Transverse colon (tissue), 4 donors: ENCODE measurements around the gene KRTAP5-9.

ENCODE experiments used
- EP300 ChIP-seq: sonication (generic); formaldehyde crosslinking; IDR thresholded peaks from one replicate; pipeline ENCODE4 v1.6.1; 2017; ENCODE audit warnings: antibody characterized with exemption, low read depth
- POLR2A ChIP-seq: fragments of 450-650 bp; IDR thresholded peaks from one replicate; pipeline ENCODE4 v1.6.1; 2016; ENCODE audit warnings: antibody characterized with exemption, mild to moderate bottlenecking, moderate library complexity
- POLR2AphosphoS5 ChIP-seq, 3 donors: sonication (generic); formaldehyde crosslinking; IDR thresholded peaks; one replicate each; pipeline ENCODE4 v1.6.1; 2016; ENCODE audit warnings: antibody characterized with exemption in 3 of 3
- TF ChIP-seq, protein P1 (sequence below), 5 experiments: fragments of 200-600 bp in 3 of 5; fragments of 450-650 bp in 2 of 5; sonication (generic) in 3 of 5; IDR thresholded peaks; 1 replicate in 2 of 5; 2 replicates in 3 of 5; pipeline ENCODE4 v1.5.1; 2016 to 2017; ENCODE audit warnings: antibody characterized with exemption in 5 of 5, inconsistent platforms in 3 of 5, mild to moderate bottlenecking in 2 of 5, moderate library complexity in 1 of 5

DNA sequence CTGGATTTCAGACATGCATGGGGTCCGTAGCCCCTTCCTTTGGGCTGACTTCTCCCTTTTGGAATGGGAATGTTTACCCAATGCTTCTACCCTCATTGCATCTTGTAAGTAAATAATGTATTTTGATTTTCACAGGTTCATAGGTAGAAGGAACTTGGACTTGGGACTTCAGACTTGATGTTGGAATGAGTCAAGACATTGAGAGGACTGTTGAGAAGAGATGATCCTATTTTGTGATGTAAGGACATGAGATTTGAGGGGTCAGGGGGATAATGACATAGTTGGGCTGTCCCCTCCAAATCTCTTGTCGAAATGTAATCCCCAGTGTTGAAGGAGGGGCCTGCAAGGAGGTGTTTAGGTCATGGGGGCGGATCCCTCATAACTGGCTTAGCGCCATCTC is 16.2 kb downstream of the KRTAP5-9 start:
- TF ChIP-seq POLR2A, result no peak
- TF ChIP-seq, protein P1, sequence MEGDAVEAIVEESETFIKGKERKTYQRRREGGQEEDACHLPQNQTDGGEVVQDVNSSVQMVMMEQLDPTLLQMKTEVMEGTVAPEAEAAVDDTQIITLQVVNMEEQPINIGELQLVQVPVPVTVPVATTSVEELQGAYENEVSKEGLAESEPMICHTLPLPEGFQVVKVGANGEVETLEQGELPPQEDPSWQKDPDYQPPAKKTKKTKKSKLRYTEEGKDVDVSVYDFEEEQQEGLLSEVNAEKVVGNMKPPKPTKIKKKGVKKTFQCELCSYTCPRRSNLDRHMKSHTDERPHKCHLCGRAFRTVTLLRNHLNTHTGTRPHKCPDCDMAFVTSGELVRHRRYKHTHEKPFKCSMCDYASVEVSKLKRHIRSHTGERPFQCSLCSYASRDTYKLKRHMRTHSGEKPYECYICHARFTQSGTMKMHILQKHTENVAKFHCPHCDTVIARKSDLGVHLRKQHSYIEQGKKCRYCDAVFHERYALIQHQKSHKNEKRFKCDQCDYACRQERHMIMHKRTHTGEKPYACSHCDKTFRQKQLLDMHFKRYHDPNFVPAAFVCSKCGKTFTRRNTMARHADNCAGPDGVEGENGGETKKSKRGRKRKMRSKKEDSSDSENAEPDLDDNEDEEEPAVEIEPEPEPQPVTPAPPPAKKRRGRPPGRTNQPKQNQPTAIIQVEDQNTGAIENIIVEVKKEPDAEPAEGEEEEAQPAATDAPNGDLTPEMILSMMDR (IDR thresholded peaks at IDR 0.05), result no peak
- TF ChIP-seq EP300, result no peak
- TF ChIP-seq POLR2AphosphoS5 (IDR thresholded peaks at IDR 0.05), result no peak
